ENCODE data around the gene CEP162.
"Not testable (repeated sequence)": the region's sequence is repeated elsewhere in the genome, so short reads cannot be mapped to it uniquely, and the experiment has no call there.

The CEP162 gene

GRCh38 chr6:84137989-84138575 is 89.4 kb downstream of the CEP162 start:
- no peak for DNase-seq

- DNase-seq = no peak
Observed at GRCh38 chr6:84137051-84137375, 90.4 kb downstream of the CEP162 start.

GRCh38 chr6:84136364-84137050 is 90.9 kb downstream of the CEP162 start:
- no peak for DNase-seq

- DNase-seq = no peak
Observed at GRCh38 chr6:84135291-84135690, 92.2 kb downstream of the CEP162 start.

- DNase-seq = not testable (repeated sequence)
Observed at GRCh38 chr6:84133385-84133784, 94.1 kb downstream of the CEP162 start.

GRCh38 chr6:84129588-84129987 is 97.9 kb downstream of the CEP162 start:
- DNase-seq = not testable (repeated sequence)

GRCh38 chr6:84123186-84123585 is 104.3 kb downstream of the CEP162 start:
- DNase-seq = no peak

GRCh38 chr6:84119277-84119676 is 108.2 kb downstream of the CEP162 start:
- DNase-seq = no peak

GRCh38 chr6:84118191-84118590 is 109.3 kb downstream of the CEP162 start:
- DNase-seq = no peak

- DNase-seq = not testable (repeated sequence)
Observed at GRCh38 chr6:84114933-84115594, 112.4 kb downstream of the CEP162 start.

GRCh38 chr6:84111351-84111750 is 116.1 kb downstream of the CEP162 start:
- DNase-seq = not testable (repeated sequence)

- no peak for DNase-seq
Observed at GRCh38 chr6:84107495-84107894, 119.9 kb downstream of the CEP162 start.

GRCh38 chr6:84105215-84105924 is 122.1 kb downstream of the CEP162 start:
- DNase-seq = not testable (repeated sequence)

GRCh38 chr6:84103029-84103428 is 124.4 kb downstream of the CEP162 start:
- DNase-seq = no peak

- DNase-seq = no peak
Observed at GRCh38 chr6:84095156-84095555, 132.3 kb downstream of the CEP162 start.

GRCh38 chr6:84093441-84094435 is 133.7 kb downstream of the CEP162 start:
- no peak for DNase-seq

- DNase-seq = no peak
Observed at GRCh38 chr6:84089552-84089951, 137.9 kb downstream of the CEP162 start.

- no peak for DNase-seq
Observed at GRCh38 chr6:84089081-84089480, 138.4 kb downstream of the CEP162 start.

- DNase-seq = no peak
Observed at GRCh38 chr6:84086545-84087429, 140.7 kb downstream of the CEP162 start.

- DNase-seq = no peak
Observed at GRCh38 chr6:84086056-84086455, 141.4 kb downstream of the CEP162 start.

GRCh38 chr6:84084705-84085104 is 142.7 kb downstream of the CEP162 start:
- not testable (repeated sequence) for DNase-seq
